Endometrial microvascular endothelial cells (primary cell): ENCODE measurements around the gene FRRS1L. TPM values are rescaled to one million over a fixed set of nuclear protein-coding genes. Genes with fewer than 3 reads are reported as not detected.

Experiments
- in situ Hi-C: cut with HindIII; loops from 2 replicates; pipeline ENCODE4 v1.10.0; 2017; ENCODE audit warnings: low sequenced_read_pairs, low pct_unique_long_range_greater_than_20kb; ENCODE audit errors: inconsistent ontology term
- total RNA-seq: library from RNA; depleted of rRNA; stranded (reverse); fragments of >200 nt; gene quantifications from one replicate; pipeline ENCODE4 v1.2.3, GENCODE V29; 2015; ENCODE audit errors: inconsistent ontology term

FRRS1L gene
- total RNA-seq, 1 donor from 2014 or later = not detected

DNA sequence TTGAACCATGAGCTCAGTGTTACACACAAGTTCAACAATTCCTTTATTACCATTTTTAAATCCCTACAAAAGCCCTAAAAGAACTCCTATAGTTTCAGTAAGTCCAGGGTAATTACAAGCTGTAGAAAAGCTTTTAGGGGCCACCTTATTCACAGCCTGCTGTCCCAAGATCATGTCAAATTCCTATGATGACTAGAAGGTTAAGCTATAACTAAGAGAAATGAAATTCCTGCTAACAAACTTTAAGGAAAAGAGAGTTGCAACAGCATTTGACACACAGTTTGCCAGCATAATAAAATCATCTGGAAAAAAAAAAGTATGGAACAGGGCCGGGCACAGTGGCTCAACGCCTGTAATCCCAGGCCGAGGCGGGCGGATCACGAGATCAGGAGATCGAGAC, 78.8 kb downstream of the FRRS1L start:
- in situ Hi-C loops = no loop called here

DNA sequence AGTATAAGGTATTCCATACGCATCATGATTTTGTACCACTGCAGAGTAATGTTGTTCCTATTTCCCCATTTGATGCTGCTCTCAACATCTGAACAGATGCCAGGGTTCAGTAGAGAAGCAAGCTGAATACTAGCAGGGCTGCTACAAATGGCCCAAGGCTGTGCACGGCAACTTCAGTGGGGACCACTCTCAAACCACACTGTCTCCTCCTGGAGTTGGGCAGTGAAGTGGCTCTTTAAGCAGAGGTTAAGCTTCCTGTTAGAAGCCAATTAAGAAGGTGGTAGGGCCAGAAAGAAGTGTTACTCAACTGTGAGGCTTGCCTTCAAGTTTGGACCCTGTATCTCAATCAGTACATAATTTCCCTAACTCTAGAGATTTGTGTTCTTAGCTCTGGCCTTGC, 79.3 kb downstream of the FRRS1L start:
- in situ Hi-C loops = no loop called here

DNA sequence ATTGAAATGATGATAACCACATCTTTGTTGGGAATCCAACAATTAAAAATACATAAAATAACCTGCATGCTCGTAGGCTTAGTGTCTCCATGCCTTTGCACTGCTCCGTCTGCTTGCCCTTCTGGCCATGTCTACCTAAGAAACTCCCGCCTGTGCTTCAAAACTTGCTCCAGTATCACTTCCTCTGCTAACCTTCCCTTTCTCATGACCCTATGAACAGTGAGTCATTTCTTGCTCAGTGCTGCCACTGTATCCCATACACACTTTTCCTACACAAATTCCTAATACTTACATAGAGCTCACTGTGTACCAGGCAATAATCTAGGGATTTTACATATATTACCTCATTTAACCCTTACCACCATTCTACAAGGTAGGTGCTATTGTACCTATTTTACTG, 80.8 kb downstream of the FRRS1L start:
- in situ Hi-C loops = no loop called here

DNA sequence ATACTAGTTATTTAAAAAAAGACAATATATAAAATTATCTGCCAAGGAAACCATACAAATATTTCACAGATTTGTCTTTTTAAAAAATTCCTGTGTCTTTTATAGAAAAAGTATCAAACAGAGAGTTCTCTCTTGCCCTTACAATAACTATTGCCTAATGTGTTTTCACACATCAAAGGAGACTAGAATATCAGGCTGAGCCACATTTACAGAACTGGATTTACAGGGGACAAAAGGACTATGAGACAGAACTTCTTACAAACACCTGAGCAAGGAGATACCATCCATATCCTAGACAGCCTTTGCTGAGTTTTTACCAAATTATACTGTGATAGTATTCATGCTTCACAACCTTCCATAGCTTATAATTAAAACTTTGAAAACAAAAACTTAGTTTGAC, 81.5 kb downstream of the FRRS1L start:
- in situ Hi-C loops = no loop called here

DNA sequence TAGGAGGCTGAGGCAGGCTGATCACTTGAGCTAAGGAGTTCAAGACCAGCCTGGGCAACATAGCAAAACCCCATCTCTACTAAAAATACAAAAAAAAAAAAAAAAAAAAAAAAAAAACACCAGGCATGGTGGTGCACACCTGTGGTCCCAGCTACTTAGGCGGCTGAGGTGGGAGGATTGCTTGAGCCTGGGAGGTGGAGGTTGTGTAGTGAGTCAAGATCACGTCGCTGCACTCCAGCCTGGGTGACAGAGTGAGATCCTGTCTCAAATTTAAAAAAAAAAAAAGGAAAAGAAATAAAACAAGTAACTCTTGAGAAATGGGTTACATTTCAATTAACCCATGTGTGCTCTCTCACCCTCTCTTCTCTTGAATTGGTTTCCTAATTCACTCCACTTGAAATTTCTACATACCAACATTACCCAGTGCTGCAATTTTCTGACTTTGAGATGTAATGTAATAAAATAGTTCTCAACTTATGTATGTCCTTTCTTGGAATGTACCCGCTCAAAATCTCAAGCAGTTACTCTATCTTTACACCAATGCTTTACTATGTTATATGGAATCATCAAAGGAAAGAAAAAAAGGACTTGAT, 83.1 kb downstream of the FRRS1L start:
- in situ Hi-C loops = no loop called here

- in situ Hi-C loops = no loop called here
Measured at GRCh38 chr9:109083141-109083540, 83.9 kb downstream of the FRRS1L start.

DNA sequence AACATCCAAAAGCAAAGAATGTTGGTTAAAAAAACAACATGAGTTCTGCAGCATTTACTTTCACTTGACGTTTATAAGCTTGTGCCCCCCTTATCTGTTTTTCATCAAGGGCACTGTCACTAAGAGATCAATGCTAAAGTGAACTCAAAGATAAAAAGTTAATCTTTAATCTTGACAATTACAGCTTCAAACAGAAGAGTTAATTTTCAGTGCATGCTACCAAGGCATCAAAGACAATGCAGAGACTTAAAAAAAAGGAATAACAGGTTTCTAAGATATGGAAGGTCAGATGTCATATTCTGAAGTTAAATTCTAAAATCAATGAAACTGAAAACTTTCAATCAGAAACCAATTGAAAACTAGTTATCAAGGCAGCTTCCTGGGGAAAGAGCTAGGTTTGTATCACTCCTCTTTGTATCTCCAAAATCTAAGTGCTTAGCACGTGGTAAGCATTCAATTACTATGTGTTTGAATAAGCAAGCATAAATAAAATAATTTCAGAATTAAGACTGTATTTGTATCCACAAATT, 84.9 kb downstream of the FRRS1L start:
- in situ Hi-C loops = no loop called here

Other genes starting within 250 kb of the FRRS1L start
- 25.6 TPM for gene ELP1, start 233.1 kb downstream of the FRRS1L start, total RNA-seq
- gene ABITRAM, start 232.8 kb downstream of the FRRS1L start, total RNA-seq = 12.0 TPM
- gene CTNNAL1, start 153.8 kb downstream of the FRRS1L start, total RNA-seq = 153 TPM
- 32.5 TPM for gene TMEM245, start 47.3 kb downstream of the FRRS1L start, total RNA-seq
- gene EPB41L4B, start 153.8 kb upstream of the FRRS1L start, total RNA-seq = 0.19 TPM